GM19239 (cell line): Measurements from ENCODE around the gene TLX1.

Experiments used
- DNase-seq: peaks from one replicate; pipeline ENCODE4 v3.0.0; 2011; ENCODE audit warnings: low spot score; ENCODE audit not compliant: insufficient read length
- FAIRE-seq: peaks from 2 replicates; lab custom pipeline; 2011; peaks lifted over from hg19 to GRCh38; lab: Jason Lieb, UNC

Gene TLX1

GRCh38 chr10:101130984-101131961, at the start of gene TLX1:
TLX1 (plus strand) TSS chr10:101131300; CDS start chr10:101131542, 242 bp downstream.
- no peak for DNase-seq
- FAIRE-seq, result no peak

GRCh38 chr10:101085846-101086245, 45.3 kb upstream of the TLX1 start:
- FAIRE-seq (no peak), DNase-seq (no peak)

DNA sequence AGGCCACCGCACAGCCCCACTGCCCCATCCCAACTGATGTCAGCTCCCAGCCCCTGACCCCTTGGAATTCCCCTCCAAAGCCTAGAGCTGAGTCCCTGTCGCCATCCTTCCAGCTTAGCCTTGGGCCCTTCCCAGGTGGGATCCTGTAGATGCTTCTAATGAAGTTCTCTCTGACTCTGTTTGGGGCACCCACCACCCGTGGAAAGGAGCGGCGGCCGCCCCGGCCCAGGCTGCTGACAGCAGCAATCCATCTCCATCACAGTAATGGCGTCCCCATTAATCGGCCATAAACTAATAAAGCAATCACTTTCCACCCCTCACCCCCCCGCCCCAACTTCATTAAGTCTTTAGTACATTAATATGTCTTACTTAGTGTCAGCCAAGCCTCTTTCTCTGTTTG, 43.7 kb upstream of the TLX1 start:
- DNase-seq (no peak), FAIRE-seq (no peak)

DNA sequence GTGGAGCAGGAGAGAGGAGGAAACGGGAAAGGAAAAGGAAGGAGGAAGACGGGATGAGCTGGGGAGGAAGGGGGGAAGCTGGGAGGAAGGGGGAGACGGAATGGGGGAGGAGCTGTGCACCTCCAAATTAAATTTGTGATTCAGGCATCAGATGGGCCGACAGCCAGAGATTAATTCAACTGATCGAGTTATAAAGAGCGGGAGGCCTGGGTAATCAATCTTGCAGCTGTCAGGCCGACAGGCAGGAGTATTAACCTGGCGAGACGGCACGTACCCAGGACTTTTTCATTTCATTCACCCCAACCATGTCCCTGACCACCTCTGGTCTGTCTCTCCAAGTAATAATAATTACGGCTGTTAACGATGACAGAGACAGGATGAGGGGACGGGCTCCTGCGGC, 43.1 kb upstream of the TLX1 start:
- no peak for FAIRE-seq
- no peak for DNase-seq

GRCh38 chr10:101089520-101090299, 41.4 kb upstream of the TLX1 start:
- no peak for FAIRE-seq
- DNase-seq, result no peak

GRCh38 chr10:101090597-101090996, 40.5 kb upstream of the TLX1 start:
- FAIRE-seq (no peak), DNase-seq (no peak)

GRCh38 chr10:101091546-101092290, 39.4 kb upstream of the TLX1 start:
- no peak for DNase-seq
- FAIRE-seq, result no peak

DNA sequence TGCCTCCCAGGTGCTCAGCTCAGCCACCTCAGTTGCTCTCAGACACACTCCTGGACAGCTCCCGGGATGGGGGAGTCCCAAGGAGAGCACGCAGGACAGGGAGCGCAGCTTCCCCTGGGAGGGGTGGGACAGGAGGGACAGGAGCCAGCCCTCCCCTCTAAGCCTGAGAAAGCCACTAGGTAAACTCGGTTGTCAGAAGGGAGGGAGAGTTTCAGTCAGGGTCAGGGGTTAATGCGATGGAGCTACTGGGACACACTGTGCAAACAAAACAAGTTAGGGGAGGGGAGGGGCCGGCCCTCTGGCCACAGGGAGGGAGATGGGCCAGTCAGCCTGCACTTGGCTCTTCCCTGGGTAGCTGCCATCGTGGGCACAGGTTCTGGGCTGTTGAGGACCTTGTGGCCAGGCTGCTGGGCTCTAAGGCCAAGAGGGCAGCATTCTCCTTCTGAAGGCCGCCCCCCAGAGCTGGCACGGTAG, 38.2 kb upstream of the TLX1 start:
- no peak for FAIRE-seq
- DNase-seq, result no peak

DNA sequence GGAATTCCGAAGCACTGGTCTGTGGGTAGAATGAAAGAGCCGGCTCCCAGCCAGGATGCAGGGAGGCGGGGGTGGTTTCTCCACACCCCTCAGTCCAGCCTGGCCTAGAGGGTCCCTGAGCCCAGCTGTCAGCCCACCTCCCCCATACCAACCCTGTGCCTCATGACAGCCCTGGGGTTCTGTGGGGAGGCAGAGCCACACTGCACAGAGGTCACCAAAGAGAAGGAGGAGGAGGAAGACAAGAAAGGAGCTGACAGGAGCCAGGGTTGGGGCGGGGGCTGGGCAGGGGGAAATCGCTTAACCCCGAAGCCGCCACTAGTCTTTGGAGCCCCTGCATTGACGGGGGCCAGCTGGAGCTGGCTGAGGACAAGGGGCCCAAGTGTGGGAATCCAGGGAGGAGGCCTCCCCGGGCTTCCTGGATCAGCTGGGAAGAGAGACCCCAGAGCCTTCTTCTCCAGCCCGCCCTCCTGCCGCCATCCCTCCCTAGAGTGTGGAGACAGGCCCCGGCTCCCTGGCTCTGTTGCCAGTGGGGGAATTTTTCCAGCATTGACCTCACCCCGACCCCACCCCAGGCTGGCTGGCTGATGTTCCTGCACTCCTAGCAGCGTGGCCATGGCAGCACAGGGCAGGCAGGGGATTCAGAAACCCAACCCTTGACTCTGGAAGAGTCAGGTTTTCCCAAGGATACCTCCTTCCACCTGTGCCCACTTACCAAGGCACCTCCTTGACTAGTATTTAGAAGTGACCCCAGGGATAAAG, 36.8 kb upstream of the TLX1 start:
- DNase-seq (no peak), FAIRE-seq (no peak)

GRCh38 chr10:101095004-101095403, 36.1 kb upstream of the TLX1 start:
- FAIRE-seq, result no peak
- no peak for DNase-seq

DNA sequence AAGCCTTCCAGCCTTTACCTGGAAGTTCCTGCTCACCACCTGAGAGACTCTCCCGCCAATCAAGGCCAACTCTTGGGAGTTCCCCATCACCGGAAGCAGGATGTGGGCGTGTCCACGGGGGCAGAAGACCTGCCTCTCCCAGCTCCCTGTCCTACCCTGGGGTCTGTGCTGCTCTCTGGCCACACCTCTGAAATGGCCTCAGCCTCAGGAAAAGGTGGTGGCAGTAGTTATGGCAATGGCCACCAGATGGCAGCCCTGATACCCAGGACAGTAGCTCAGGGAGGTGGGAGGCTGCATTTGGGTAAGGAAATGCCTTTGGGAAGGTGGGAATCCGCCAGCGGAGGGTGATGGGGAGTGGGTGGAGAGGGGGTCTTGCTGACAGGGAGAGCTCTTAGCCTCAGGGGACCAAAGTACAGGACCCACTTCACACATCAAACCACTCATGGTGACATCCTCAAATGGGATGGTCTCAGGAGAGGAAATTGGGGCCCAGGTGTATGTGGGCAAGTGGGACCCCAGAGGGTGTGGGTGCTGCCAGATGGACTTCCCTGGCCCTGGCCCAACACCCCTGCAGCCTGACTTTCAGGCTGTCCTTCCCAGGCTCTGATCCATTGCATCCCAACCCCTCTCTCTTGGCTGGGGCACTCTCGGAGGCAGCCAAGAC, 35.4 kb upstream of the TLX1 start:
- FAIRE-seq (peak; percentile 96), DNase-seq (peak; percentile 83)

- no peak for DNase-seq
- no peak for FAIRE-seq
These were observed 34.7 kb upstream of the TLX1 start for GRCh38 chr10:101096378-101096777.

DNA sequence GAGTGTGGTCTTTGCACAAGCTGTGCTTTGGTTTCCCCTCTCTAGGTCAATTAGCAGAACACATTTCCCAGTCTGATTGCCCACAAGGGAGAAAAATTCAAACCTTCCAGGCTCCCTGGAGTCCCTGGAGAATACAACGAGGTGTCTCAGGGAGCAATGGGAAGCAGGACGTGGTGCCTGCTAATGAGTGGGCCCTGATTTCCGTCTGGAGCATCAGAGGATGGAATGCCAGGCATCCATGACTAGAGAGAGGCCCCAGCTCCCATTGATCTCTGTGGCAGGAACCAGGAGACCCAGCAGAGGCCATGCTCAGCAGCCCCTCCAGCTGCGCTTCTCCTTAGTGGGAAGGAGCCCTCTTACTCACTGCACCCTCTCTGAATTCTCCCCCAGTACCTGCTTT, 33.2 kb upstream of the TLX1 start:
- DNase-seq, result no peak
- no peak for FAIRE-seq

GRCh38 chr10:101099901-101100300, 31.2 kb upstream of the TLX1 start:
- FAIRE-seq, result no peak
- DNase-seq, result no peak

DNA sequence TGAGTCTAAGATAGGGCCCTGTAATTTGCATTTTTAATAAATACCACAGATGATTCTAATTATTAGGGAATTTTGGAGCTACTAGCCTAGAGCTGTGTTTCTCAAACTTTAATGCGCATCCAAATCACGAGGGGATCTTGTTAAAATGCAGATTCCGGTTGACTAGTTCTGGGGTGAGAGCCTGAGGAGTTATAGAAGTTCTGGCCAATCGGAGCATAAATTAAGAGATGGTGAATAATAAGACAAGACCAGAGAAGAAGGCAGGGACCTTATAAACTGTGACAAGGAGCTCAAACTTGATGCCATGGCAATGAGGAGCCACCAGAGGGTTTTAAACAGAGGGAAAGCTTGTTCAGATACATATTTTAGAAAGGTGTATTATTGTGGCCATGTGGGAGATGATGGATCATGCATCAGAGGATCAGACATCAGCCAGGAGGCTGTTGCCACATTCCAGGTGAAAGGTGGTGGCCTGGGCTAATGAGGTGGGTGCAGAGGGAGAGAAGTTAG, 29.7 kb upstream of the TLX1 start:
- no peak for FAIRE-seq
- DNase-seq, result no peak

DNA sequence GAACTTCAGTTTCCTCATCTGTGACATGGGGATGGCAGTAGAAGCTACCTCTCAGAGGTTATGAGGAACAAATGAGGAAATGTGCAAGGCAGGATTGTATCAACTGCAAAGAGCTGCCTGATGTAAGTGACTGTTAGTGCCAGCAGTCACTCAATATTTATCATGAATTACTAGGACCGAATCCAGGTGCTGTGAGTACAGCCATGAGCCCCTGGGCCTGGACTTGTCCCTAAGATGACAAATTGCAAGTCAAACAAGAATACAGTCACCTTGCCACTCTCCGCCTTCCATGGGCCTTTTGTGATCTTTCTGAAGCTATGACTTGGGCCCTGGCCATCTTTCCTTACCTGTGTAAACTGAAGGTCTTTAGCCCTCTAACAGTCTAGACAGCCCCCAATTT, 27.7 kb upstream of the TLX1 start:
- no peak for FAIRE-seq
- no peak for DNase-seq

DNA sequence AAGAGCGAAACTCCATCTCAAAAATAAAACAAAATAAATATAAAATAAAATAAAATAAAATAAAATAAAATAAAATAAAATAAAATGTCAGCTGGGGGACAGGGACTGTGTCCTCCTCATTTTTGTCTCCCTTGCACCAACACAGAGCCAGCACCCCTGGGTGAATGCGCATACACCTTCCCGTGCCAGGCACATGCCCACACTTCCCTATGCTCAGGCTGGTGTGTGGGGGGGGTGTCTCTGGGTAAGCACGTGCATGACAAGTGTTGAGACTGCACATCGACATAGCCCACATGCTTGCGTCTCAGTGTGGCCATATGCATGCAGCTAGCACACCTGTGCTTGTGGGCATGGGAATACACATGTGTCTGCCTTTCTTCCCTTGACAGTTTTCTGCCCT, 24.7 kb upstream of the TLX1 start:
- FAIRE-seq, result no peak
- no peak for DNase-seq

- no peak for FAIRE-seq
These were observed 23.3 kb upstream of the TLX1 start for GRCh38 chr10:101107771-101108170.

More at GRCh38 chr10:101107771-101108170, 23.3 kb upstream of the TLX1 start:
- DNase-seq, result no peak
